SU-DHL-6 (cell line): ENCODE data around the gene PLPP7.

Source experiments
- CTCF ChIP-seq: fragments of 200-600 bp; sonication (generic); IDR thresholded peaks from one replicate; pipeline ENCODE4 v1.5.1; 2017; ENCODE audit warnings: antibody characterized with exemption, mild to moderate bottlenecking, low read length, moderate library complexity; ENCODE audit not compliant: insufficient read depth, poor library complexity, severe bottlenecking
- EZH2phosphoT487 ChIP-seq: fragments of 200-600 bp; sonication (generic), shearing (Covaris generic); conservative IDR thresholded peaks from 2 replicates; pipeline ENCODE4 v1.6.1; 2018; ENCODE audit warnings: mild to moderate bottlenecking, antibody characterized with exemption, low read length, moderate library complexity, mixed read lengths

GRCh38 chr9:131274674-131275331 is 14.7 kb upstream of the PLPP7 start:
- TF ChIP-seq CTCF (no peak), EZH2phosphoT487 (no peak)
